Measurements from ENCODE around the gene AGAP3.

GRCh38 chr7:151135525-151135845, 49.2 kb downstream of the AGAP3 start:
- TF ChIP-seq POLR2A (IDR thresholded peaks at IDR 0.05; ENCODE audit: low read depth, low read length) (no peak), RFX5 (IDR thresholded peaks at IDR 0.05; ENCODE audit: low read depth, low read length) (no peak), CTCF (conservative IDR thresholded peaks at IDR 0.05; ENCODE audit: low read depth, low read length) (no peak), CEBPB (IDR thresholded peaks at IDR 0.05; ENCODE audit: low read depth, low read length) (no peak), MXI1 (IDR thresholded peaks at IDR 0.05; ENCODE audit: borderline replicate concordance, low read depth, low read length) (no peak), RAD21 (IDR thresholded peaks at IDR 0.05; ENCODE audit: low read length) (no peak), FOS (IDR thresholded peaks at IDR 0.05; ENCODE audit: low read depth, low read length) (no peak), USF2 (IDR thresholded peaks at IDR 0.05; ENCODE audit: low read depth, low read length) (no peak), ELK1 (IDR thresholded peaks at IDR 0.05; ENCODE audit: borderline replicate concordance, low read depth, low read length) (no peak), MAZ (IDR thresholded peaks at IDR 0.05; ENCODE audit: borderline replicate concordance, low read depth, low read length) (no peak), MAFK (IDR thresholded peaks at IDR 0.05; ENCODE audit: low read depth, low read length) (no peak), CHD1 (IDR thresholded peaks at IDR 0.05; ENCODE audit: low read depth, low read length) (no peak)
